Neural cell (in vitro differentiated cells): ENCODE results near the gene CFAP65. TPM values are rescaled to one million over a fixed set of nuclear protein-coding genes. Genes with fewer than 3 reads are reported as not detected.

ENCODE experiments used
- H2AFZ ChIP-seq: fragments of 200-600, 300-800 bp; sonication (generic), shearing (Covaris generic); 2 replicates; pipeline ENCODE4 v1.6.0; 2014; ENCODE audit warnings: low read depth, mild to moderate bottlenecking, antibody characterized with exemption, low read length, moderate library complexity
- H3F3A ChIP-seq: fragments of 200-600 bp; shearing (Covaris generic); 2 replicates; pipeline ENCODE4 v1.6.1; 2016; ENCODE audit warnings: mild to moderate bottlenecking, moderate library complexity, mixed read lengths, antibody characterized with exemption, low read length; ENCODE audit not compliant: insufficient read depth, poor library complexity, severe bottlenecking
- H3K27ac ChIP-seq: fragments of 200-600, 300-800 bp; sonication (generic), shearing (Covaris generic); 2 replicates; pipeline ENCODE4 v1.5.1; 2014; ENCODE audit warnings: mild to moderate bottlenecking, low read length, moderate library complexity
- H3K27me3 ChIP-seq: fragments of 300-800, 200-600 bp; sonication (generic), shearing (Covaris generic); 2 replicates; pipeline ENCODE4 v1.6.0; 2014; ENCODE audit warnings: mild to moderate bottlenecking, low read depth, low read length, moderate library complexity; ENCODE audit not compliant: insufficient read depth
- H3K36me3 ChIP-seq: fragments of 300-800, 200-600 bp; sonication (generic), shearing (Covaris generic); 2 replicates; pipeline ENCODE4 v1.5.1; 2014; ENCODE audit warnings: mild to moderate bottlenecking, antibody characterized with exemption, low read length, moderate library complexity; ENCODE audit not compliant: insufficient read depth
- H3K4me2 ChIP-seq: fragments of 300-800, 200-600 bp; sonication (generic), shearing (Covaris generic); 2 replicates; pipeline ENCODE4 v1.6.0; 2014; ENCODE audit warnings: mild to moderate bottlenecking, low read length
- H3K4me3 ChIP-seq: fragments of 300-800, 200-600 bp; sonication (generic), shearing (Covaris generic); 2 replicates; pipeline ENCODE4 v1.5.1; 2014; ENCODE audit warnings: mild to moderate bottlenecking, low read length, moderate library complexity
- H3K79me2 ChIP-seq: fragments of 200-600 bp; shearing (Covaris generic); replicated peaks from 2 replicates; pipeline ENCODE4 v1.6.0; 2014; ENCODE audit warnings: mild to moderate bottlenecking, low read length, moderate library complexity; ENCODE audit not compliant: insufficient read depth
- H3K9ac ChIP-seq: fragments of 300-800, 200-600 bp; sonication (generic), shearing (Covaris generic); 2 replicates; pipeline ENCODE4 v1.6.1; 2016; ENCODE audit warnings: mild to moderate bottlenecking, low read length, mixed read lengths
- H3K9me2 ChIP-seq: fragments of 200-600 bp; shearing (Covaris generic); 2 replicates; pipeline ENCODE4 v1.6.1; 2016; ENCODE audit warnings: mild to moderate bottlenecking, low read length, mixed read lengths; ENCODE audit not compliant: insufficient read depth
- H3K9me3 ChIP-seq: fragments of 200-600, 300-800 bp; sonication (generic), shearing (Covaris generic); 2 replicates; pipeline ENCODE4 v1.6.1; 2016; ENCODE audit warnings: mild to moderate bottlenecking, mixed run types, low read length, moderate library complexity, mixed read lengths
- H4K20me1 ChIP-seq: fragments of 200-600 bp; shearing (Covaris generic); 2 replicates; pipeline ENCODE4 v1.6.1; 2016; ENCODE audit warnings: mild to moderate bottlenecking, mixed run types; ENCODE audit not compliant: insufficient read depth
- CTCF ChIP-seq: fragments of 450-650 bp; IDR thresholded peaks from 2 replicates; pipeline ENCODE4 v1.5.1; 2014; ENCODE audit warnings: antibody characterized with exemption, mild to moderate bottlenecking, moderate library complexity; ENCODE audit not compliant: poor library complexity, severe bottlenecking
- EP300 ChIP-seq: fragments of 450-650 bp; conservative IDR thresholded peaks from 2 replicates; pipeline ENCODE4 v1.6.1; 2014; ENCODE audit warnings: antibody characterized with exemption, mild to moderate bottlenecking, moderate library complexity; ENCODE audit not compliant: poor library complexity, severe bottlenecking
- EZH2 ChIP-seq: fragments of 200-600, 300-800 bp; shearing (Covaris generic), sonication (generic); IDR thresholded peaks from 2 replicates; pipeline ENCODE4 v1.6.1; 2014; ENCODE audit warnings: antibody characterized with exemption, low read length, borderline replicate concordance, mild to moderate bottlenecking; ENCODE audit not compliant: insufficient read depth, poor library complexity, severe bottlenecking
- MXI1 ChIP-seq: fragments of 450-650 bp; conservative IDR thresholded peaks from 2 replicates; pipeline ENCODE4 v1.6.1; 2014; ENCODE audit warnings: antibody characterized with exemption, mild to moderate bottlenecking; ENCODE audit not compliant: poor library complexity, severe bottlenecking
- POLR2AphosphoS5 ChIP-seq: IDR thresholded peaks from 2 replicates; pipeline ENCODE4 v1.6.1; 2012
- RAD21 ChIP-seq: fragments of 450-650 bp; conservative IDR thresholded peaks from 2 replicates; pipeline ENCODE4 v1.6.1; 2014; ENCODE audit warnings: antibody characterized with exemption, mild to moderate bottlenecking, moderate library complexity
- REST ChIP-seq: IDR thresholded peaks from 2 replicates; pipeline ENCODE4 v1.6.1; 2012; ENCODE audit warnings: borderline replicate concordance
- SMC3 ChIP-seq: fragments of 450-650 bp; conservative IDR thresholded peaks from 2 replicates; pipeline ENCODE4 v1.6.1; 2014; ENCODE audit warnings: antibody characterized with exemption, mild to moderate bottlenecking, moderate library complexity; ENCODE audit not compliant: poor library complexity
- TAF1 ChIP-seq: IDR thresholded peaks from 2 replicates; pipeline ENCODE4 v1.6.1; 2012; ENCODE audit warnings: low read depth
- polyA plus RNA-seq: library from polyadenylated mRNA; depleted of rRNA; stranded (reverse); fragments of >200 nt; gene quantifications from 2 replicates; pipeline ENCODE4 v1.2.3, GENCODE V29; 2014

The CFAP65 gene
- polyA plus RNA-seq, 1 donor from 2014 or later = 1.1 TPM

GRCh38 chr2:218997731-218998130, 43.6 kb downstream of the CFAP65 start:
- Histone ChIP-seq H3K9me3 (no peaks in the 10 kb centered on the region), H3K4me3 (no peak overlapping the region), H3K9me2 (no peaks in the 10 kb centered on the region), H3K36me3 (no peaks in the 10 kb centered on the region), H2AFZ (no peak overlapping the region), H3K79me2 (no peaks in the 10 kb centered on the region), H3K27me3 (peaks cover 98% of the 10 kb centered on the region), H3K27ac (no peak overlapping the region), H3K4me2 (no peak overlapping the region), H4K20me1 (no peaks in the 10 kb centered on the region), H3F3A (no peaks in the 10 kb centered on the region), H3K9ac (no peak overlapping the region)
- no peak for TF ChIP-seq TAF1

- Histone ChIP-seq H2AFZ (no peak overlapping the region), H3K79me2 (no peaks in the 10 kb centered on the region), H3K27ac (no peak overlapping the region), H3K9ac (no peak overlapping the region), H3F3A (no peaks in the 10 kb centered on the region), H3K36me3 (no peaks in the 10 kb centered on the region), H3K9me2 (no peaks in the 10 kb centered on the region), H3K9me3 (no peaks in the 10 kb centered on the region), H3K27me3 (peaks cover 98% of the 10 kb centered on the region), H4K20me1 (no peaks in the 10 kb centered on the region), H3K4me2 (no peak overlapping the region), H3K4me3 (no peak overlapping the region)
- TF ChIP-seq RAD21 = no peak
- TF ChIP-seq TAF1 = no peak
Observed at GRCh38 chr2:218996937-218997336, 44.4 kb downstream of the CFAP65 start.

GRCh38 chr2:218995972-218996711, 45.2 kb downstream of the CFAP65 start:
- H3K4me3 ChIP-seq = peak overlapping the region; percentile 63
- no peaks in the 10 kb centered on the region for H3K9me3 ChIP-seq
- peak; percentile 82 for TF ChIP-seq SMC3
- TF ChIP-seq CTCF = peak; percentile 87
- peak; percentile 77 for TF ChIP-seq RAD21
- no peak for TF ChIP-seq TAF1
- H3K79me2 ChIP-seq = no peaks in the 10 kb centered on the region
- no peaks in the 10 kb centered on the region for H4K20me1 ChIP-seq
- H2AFZ ChIP-seq = no peak overlapping the region
- no peaks in the 10 kb centered on the region for H3F3A ChIP-seq
- H3K27me3 ChIP-seq = peaks cover 98% of the 10 kb centered on the region
- no peaks in the 10 kb centered on the region for H3K36me3 ChIP-seq
- H3K4me2 ChIP-seq = peak overlapping the region; percentile 59
- H3K27ac ChIP-seq = no peak overlapping the region
- H3K9me2 ChIP-seq = no peaks in the 10 kb centered on the region
- no peak overlapping the region for H3K9ac ChIP-seq

GRCh38 chr2:218995561-218995960, 45.8 kb downstream of the CFAP65 start:
- H3K36me3 ChIP-seq = no peaks in the 10 kb centered on the region
- no peak overlapping the region for H3K9ac ChIP-seq
- H2AFZ ChIP-seq = no peak overlapping the region
- no peaks in the 10 kb centered on the region for H3F3A ChIP-seq
- H4K20me1 ChIP-seq = no peaks in the 10 kb centered on the region
- TF ChIP-seq CTCF (no peak), POLR2AphosphoS5 (no peak), RAD21 (no peak), EZH2 (no peak), REST (no peak), EP300 (no peak), MXI1 (no peak), TAF1 (no peak)
- H3K27ac ChIP-seq = no peak overlapping the region
- no peaks in the 10 kb centered on the region for H3K79me2 ChIP-seq
- H3K9me2 ChIP-seq = no peaks in the 10 kb centered on the region
- no peak overlapping the region for H3K4me3 ChIP-seq
- H3K27me3 ChIP-seq = peaks cover 98% of the 10 kb centered on the region
- no peaks in the 10 kb centered on the region for H3K9me3 ChIP-seq
- H3K4me2 ChIP-seq = no peak overlapping the region
